ENCODE data around the gene C6orf47.

The C6orf47 gene

DNA sequence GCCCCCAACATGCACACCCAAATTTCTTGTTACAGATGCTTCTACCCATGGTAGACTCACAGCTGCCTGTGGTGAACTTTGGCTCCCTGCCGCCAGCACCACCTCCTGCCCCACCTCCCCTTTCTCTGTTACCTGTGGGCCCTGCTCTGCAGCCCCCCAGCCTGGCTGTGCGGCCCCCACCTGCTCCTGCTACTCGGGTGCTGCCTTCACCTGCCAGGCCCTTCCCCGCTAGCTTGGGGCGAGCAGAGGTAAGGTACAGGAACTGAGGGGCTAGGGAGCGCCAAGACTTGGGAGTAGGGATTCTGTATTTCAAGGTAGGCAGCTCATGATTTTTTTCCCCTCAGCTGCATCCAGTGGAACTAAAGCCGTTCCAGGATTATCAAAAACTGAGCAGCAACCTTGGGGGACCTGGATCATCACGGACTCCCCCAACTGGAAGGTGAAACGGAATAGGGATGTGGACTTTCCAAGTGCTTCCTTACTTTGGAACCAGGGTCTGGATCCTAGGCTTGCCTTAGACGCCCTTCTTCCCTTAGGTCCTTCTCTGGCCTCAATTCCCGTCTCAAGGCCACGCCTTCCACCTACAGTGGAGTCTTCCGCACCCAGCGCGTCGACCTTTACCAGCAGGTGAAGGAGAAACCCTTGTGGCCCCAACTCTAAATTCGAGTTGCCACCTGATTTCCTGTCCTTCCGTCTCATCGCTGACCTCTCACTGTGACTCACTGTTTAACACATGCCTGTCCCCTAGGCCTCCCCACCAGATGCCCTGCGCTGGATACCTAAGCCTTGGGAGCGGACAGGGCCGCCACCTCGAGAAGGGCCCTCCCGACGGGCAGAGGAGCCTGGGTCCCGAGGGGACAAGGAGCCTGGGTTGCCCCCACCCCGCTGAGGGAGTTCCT is 23.6 kb downstream of the C6orf47 start:
- no peak for DNase-seq (ENCODE audit: low read depth)

DNA sequence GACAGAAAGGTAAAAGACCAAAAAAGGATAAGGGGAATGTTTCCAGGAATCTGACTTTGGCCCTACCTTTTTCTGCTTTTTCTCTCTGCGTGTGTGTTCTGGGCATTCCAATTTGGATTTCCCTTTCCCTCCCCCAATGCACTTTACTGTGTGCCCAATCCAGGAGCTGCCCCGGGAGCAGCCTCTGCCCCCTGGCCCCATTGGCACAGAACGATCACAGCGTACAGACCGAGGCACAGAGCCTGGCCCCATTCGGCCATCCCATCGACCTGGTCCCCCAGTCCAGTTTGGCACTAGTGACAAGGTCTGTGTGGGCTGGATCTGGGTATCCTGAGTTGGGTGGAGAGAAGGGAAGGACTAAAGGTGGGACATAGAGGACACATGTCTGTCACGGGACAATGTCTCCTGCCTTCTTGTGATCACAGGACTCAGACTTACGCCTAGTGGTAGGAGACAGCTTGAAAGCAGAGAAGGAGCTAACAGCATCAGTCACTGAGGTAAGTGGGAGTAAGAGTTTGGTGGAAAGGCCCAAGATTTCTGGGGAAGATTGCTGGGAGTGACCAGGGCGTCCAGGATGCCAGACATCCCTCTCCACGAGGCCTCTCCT is 25.5 kb downstream of the C6orf47 start:
- DNase-seq (ENCODE audit: low read depth), result no peak

DNA sequence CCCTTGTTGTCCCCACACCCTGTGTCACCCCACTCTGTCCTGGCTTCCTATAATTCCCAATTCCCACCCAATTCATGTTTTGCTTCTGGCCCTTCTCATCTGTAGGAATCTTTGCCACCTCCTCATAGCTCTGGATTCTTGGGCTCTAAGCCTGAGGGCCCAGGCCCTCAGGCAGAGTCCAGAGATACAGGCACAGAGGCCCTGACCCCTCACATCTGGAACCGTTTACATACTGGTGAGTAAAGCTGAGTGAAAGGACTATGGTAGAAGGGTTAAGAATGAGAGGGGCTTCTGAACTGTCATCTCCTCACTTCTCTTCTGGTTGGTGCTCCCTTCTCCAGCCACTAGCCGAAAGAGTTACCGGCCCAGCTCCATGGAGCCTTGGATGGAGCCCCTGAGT is 26.4 kb downstream of the C6orf47 start:
- no peak for DNase-seq (ENCODE audit: low read depth)

DNA sequence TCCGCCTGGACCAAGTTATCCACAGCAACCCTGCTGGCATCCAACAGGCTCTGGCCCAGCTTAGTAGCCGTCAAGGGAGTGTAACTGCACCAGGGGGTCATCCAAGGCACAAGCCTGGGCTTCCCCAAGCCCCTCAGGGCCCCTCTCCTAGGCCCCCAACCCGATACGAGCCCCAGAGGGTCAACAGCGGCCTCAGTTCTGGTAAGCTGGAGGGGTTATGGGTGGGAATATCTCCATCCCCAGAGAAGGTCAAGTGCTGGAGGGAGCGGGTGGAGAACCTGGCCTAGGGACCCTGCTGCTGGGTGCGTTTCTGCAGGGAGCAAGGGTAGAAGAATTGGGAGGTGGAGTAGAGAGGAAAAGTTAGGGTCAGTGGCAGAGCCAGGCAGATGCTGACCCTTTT is 27.1 kb downstream of the C6orf47 start:
- no peak for DNase-seq (ENCODE audit: low read depth)

DNA sequence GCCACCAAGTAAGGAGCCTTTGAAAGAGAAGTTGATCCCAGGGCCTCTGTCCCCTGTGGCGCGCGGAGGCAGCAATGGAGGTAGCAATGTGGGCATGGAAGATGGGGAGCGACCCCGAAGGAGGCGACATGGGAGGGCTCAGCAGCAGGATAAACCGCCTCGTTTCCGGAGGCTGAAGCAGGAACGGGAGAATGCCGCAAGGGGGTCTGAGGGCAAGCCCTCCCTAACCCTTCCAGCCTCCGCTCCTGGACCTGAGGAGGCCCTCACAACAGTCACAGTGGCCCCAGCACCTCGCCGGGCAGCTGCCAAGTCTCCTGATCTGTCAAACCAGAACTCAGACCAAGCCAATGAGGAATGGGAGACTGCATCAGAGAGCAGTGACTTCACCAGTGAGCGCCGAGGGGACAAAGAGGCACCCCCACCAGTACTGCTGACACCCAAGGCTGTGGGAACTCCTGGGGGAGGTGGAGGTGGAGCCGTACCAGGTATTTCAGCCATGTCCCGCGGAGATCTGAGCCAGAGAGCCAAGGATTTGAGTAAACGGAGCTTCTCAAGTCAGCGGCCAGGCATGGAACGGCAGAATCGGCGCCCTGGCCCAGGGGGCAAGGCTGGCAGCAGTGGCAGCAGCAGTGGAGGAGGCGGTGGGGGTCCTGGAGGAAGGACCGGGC is 28.2 kb downstream of the C6orf47 start:
- DNase-seq (ENCODE audit: low read depth), result no peak

DNA sequence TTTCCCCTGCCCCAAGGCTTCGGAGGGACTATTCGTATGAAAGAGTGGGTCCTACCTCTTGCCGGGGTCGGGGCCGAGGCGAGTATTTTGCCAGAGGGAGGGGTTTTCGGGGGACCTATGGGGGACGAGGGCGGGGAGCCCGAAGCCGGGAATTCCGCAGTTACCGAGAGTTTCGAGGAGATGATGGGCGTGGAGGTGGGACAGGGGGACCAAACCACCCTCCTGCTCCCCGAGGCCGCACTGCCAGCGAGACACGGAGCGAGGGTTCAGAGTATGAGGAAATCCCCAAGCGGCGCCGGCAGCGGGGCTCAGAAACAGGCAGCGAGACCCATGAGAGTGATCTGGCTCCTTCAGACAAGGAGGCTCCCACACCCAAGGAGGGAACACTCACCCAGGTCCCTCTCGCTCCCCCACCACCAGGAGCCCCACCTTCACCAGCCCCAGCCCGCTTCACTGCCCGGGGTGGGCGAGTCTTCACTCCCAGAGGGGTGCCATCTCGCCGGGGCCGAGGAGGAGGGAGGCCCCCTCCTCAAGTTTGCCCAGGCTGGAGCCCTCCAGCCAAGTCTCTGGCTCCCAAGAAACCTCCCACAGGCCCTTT is 28.8 kb downstream of the C6orf47 start:
- no peak for DNase-seq (ENCODE audit: low read depth)

DNA sequence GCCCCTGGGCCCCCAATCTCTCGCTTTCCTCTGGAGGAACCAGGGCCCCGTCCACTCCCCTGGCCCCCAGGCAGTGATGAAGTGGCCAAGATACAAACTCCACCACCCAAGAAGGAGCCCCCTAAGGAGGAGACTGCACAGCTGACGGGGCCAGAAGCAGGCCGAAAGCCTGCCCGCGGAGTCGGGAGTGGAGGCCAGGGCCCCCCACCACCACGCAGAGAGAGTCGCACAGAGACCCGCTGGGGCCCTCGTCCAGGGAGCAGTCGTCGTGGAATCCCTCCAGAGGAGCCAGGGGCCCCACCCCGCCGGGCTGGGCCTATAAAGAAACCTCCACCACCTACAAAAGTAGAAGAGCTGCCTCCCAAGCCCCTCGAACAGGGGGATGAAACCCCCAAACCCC is 29.4 kb downstream of the C6orf47 start:
- no peak for DNase-seq (ENCODE audit: low read depth)

DNA sequence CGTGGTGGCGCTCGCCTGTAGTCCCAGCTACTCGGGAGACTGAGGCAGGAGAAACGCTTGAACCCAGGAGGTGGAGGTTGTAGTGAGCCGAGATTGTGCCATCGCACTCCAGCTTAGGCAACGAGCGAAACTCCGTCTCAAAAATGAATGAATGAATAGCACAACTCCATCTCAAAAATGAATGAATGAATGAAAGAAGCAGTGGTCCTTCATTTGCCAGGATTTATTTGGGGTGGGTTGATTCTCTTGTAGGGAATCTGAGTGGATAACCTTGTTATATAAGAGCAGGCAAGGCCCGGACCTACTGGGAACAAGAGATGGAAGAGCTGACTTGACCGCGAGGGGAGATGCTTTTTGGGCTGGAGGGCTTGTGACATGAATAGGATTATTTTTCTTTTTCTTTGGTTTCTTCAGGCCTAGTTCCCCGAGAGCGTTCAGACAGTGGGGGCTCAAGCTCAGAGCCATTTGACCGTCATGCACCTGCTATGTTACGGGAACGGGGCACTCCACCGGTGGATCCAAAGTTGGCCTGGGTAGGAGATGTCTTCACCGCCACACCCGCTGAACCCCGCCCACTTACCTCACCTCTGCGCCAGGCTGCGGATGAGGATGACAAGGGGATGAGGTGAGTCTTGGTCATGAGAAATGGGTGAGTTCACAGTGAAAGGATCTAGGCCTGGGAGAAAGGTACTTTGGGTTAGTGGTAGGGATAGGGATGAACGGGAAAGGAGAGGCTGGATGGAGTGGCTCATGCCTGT is 30.2 kb downstream of the C6orf47 start:
- DNase-seq (ENCODE audit: low read depth), result no peak

DNA sequence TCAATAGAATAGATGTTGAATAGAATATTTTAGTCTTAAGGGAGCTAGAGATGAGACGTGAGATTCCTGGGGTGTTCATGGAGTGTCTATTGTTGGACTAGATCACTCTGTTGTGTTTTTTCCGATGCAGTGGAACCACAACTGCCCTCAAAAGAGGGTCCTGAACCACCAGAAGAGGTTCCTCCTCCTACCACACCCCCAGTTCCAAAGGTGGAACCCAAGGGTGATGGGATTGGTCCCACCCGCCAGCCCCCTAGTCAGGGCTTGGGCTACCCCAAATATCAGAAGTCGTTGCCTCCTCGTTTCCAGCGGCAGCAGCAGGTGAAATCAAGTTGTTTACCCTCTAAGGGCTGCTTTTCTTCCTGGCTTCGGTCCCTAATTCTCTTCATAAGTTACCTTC is 31.6 kb downstream of the C6orf47 start:
- DNase-seq (ENCODE audit: low read depth), result no peak

DNA sequence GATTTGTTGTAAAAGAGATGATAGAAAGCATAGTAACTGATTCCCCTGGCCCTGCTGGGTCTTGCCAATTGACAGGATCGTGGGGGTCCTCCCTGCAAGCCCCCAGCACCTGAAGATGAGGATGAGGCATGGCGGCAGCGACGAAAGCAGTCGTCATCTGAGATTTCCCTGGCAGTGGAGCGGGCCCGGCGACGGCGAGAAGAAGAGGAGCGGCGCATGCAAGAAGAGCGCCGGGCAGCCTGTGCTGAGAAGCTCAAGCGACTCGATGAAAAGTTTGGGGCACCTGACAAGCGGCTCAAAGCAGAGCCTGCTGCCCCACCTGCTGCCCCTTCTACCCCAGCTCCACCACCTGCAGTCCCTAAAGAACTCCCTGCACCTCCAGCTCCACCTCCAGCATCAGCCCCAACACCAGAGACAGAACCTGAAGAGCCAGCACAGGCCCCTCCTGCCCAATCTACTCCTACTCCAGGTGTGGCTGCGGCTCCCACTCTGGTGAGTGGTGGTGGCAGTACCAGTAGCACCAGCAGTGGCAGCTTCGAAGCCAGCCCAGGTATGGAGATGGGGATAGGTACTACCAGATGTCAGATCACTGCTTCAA is 32.8 kb downstream of the C6orf47 start:
- DNase-seq (ENCODE audit: low read depth), result no peak

DNA sequence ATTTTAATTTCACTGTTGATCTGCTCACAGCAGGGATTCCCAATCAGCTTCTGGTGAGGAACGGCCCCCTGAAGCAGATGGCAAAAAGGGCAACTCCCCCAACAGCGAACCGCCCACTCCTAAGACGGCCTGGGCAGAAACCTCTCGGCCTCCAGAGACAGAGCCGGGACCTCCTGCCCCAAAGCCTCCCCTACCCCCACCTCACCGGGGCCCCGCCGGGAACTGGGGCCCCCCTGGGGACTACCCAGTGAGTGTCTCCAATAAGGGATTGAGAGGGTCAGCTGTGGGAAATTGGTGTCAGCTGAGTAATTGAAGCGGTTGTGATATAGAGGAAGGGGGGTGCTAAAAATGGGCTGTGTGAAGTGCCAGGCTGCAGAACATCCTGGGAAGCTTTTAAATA is 33.6 kb downstream of the C6orf47 start:
- DNase-seq (ENCODE audit: low read depth), result no peak

DNA sequence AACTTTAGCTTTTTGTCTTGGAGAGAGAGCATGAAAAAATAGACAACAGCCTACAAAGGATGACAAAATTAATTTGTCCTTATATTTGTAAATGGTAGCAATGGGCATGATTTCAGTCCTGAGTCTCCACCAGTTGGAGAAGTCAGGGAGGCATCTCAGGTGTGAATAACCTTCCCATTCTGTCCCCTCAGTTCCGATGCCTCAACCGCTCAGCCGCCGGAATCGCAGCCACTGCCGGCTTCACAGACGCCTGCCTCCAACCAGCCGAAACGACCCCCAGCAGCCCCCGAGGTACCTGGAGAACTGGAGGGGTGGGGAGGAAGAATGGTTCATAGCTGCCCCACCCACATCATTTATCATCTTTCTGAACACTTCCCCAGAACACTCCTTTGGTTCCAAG is 36.5 kb downstream of the C6orf47 start:
- no peak for DNase-seq (ENCODE audit: low read depth)

DNA sequence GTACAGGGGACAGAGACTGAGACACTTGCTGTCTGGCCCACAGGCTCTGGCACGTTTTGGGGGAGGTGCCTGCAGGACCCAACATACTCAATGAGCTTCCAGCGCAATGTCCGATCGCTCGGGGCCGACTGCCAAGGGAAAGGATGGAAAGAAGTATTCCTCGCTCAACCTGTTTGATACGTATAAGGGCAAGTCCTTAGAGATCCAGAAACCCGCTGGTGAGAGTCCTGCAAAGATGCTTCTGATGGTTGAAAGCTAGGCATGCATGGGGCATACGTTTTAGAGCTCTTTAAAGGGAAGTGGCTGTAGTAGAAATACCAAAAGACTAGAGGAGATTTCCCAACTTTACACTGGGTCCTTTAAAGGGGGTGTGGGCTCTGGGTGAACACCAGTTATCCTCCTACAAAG is 37.9 kb downstream of the C6orf47 start:
- no peak for DNase-seq (ENCODE audit: low read depth)

DNA sequence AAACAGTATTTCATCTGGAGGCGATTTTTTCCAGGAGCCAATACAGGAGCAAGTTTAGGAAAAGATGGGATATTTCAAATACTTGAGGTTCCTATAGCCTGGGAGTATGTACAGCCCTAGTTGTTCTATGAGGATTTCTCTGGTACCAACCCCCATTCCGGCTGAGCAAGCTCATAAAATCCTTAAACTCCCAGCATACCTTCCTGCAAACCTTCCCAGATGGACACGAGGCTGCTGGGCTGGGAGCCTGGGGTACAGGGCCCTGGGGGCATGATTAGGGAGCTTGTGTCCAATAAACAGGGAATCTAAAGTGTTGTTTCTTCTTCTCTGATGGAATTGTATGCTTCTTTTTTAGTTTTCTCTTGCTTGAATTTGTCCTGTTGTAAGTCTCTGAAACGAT is 38.6 kb downstream of the C6orf47 start:
- DNase-seq (ENCODE audit: low read depth), result no peak

DNA sequence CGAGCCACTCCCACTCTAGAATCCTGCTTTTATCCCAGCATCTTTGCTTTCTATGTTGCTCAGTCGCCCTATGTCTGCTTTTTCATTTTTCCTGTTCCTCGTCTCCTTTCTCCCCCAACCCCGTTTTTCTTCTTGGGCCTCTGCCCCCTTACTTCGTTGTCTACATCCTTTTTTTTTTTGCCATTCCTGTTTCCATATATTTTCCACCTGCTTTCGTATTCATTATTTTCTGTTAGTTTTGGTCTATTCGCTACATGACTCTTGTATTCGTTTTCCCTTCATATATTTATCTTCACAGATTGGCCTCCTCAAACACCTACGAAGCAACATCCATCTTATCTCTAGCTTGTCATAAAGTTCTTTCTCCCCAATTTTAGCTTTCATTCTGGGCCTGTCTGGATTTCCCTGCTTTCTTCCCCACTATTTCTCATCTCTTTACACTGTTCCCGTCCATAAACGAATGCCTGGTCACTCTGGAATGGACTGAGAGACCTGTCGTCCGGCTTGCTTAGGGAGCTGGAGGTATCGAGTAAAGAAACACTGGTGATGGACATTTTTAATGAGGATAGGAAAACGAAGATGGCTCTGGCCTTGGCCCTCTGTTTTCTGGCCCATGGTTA is 39.1 kb downstream of the C6orf47 start:
- no peak for DNase-seq (ENCODE audit: low read depth)

DNA sequence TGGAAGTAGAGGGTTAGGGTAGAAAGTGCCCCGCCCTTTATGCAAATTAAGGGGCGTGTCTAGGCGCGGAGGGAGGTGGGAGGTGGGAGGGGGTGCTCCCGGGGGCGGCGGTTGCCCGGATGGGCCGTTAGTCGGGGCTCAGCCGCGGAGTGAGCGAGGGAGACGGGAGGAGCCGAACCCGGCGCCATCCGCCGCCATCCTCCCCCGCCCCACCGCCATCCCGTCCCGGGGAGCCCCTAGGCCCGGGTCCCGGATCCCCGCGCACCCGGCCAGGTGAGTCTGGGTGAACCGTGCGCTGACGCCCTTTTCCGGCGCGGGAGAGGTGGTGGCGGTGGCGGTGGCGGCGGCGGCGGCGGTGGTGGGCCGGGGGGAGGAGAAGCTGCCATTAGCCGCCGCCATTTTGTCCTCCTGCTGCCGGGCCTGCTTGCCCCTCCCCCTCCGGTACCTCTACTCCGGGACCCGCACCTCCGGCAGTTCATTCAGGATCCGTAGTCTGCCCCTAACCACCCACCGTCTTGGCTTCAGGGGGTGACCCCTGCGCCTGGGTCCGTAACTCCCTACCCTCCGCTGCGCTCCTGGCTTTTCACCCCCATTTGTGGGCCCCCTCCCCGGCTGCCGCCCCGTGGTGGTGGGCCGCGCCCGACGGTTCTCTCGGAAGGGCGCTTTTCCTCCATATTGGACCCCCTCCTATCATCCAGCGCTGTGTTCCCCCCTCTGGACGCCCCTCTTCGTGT is 39.8 kb downstream of the C6orf47 start, which contains the start of gene PRRC2A:
PRRC2A (plus strand) TSS at position 130 of the 734 bp plus-strand sequence. CDS start 2,075 bp downstream, outside the sequence.
- no peak for DNase-seq (ENCODE audit: low read depth)

DNA sequence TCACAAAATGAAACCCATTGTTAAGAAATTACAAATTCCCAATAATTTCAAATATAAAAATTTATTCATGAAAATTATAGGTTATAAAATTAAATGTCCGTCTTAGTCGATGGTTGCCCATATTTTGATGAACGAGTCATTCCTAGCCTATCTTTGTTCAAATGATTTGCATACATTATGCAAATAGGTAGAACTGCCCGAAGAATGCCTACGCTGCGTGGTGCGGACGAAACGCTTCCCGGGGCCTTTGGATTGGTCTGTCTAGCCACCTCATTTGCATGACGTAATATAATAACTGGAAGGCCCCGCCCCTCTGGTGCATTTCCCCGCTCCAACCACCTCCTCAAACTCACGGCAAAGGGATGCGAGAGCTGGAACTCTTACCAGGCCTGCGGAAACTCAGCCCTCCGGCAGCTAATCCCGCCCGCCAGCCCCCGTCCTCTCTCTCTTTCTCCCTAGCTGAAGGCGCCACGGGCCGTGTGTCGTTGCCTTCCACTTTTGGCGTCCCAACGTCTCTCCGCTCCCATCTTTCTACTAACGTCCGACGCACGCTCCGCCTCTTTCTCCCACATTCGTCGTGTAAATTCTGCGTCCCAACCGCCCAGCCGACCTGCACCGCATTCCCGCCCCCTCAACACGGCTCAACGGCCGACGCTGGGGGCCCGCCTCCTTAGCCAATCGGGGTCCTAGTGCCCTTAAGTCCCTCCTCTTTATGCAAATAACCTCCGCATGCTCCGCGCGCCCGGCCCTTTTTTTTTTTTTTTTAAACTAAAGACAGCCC is 40.6 kb downstream of the C6orf47 start:
- peak; percentile 96 for DNase-seq (ENCODE audit: low read depth)

DNA sequence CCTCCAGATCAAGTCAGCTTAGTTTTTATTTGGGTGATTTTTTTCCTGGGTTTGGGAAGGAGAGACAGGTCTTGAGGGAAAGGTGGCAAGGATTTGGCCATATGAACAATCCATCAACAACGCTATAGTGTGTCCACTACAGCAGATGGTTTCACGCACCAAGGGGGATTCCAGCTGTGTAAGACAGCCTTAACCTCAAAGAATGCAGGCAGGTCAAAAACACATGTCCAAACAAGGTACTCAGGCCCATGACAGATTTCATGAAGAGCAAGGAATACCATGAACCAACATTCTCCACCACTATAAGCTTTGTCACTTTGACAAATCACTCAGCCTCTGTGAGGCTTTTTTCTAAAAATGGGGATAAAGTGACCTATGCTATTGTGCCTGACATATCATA is 43.6 kb downstream of the C6orf47 start:
- no peak for DNase-seq (ENCODE audit: low read depth)

DNA sequence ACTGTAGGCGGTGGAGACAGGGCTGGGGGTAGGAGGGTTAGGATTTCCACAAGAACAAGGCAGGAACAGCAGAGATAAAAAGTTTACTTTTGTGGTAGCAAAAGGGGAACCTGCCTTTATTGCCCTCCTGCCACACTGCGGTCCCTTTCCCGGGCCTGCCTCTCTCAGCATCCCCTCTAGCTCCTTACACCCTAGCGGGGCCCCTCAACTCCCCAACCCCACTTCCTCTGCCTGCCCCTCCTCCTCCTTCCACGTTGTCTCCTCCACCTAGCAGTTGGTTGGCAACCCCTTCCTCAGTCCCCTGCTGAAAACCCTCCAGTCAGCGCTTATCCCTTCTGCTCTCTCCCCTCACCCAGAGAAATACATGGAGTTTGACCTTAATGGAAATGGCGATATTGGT is 44.8 kb downstream of the C6orf47 start:
- DNase-seq (ENCODE audit: low read depth), result no peak
